22Rv1 (cell line): Measurements from ENCODE around the gene TMEM248.

ENCODE experiments used
- CTCF ChIP-seq: fragments of 450-650 bp; IDR thresholded peaks from 2 replicates; pipeline ENCODE4 v1.5.1; 2017; ENCODE audit warnings: mild to moderate bottlenecking
- ZFX ChIP-seq: fragments of 450-650 bp; IDR thresholded peaks from 2 replicates; pipeline ENCODE4 v1.6.1; 2017; ENCODE audit warnings: antibody characterized with exemption, borderline replicate concordance

GRCh38 chr7:66950311-66950710 is 29.3 kb downstream of the TMEM248 start:
- TF ChIP-seq CTCF: no peak
- no peak for TF ChIP-seq ZFX
